C4-2B (cell line): ENCODE data around the gene CSRNP3.
"Not testable (repeated sequence)": the region's sequence is repeated elsewhere in the genome, so short reads cannot be mapped to it uniquely, and the experiment has no call there.

Experiments used
- H3K27ac ChIP-seq: fragments of 450-650 bp; 2 replicates; pipeline ENCODE4 v1.5.1; 2017
- CTCF ChIP-seq: fragments of 450-650 bp; conservative IDR thresholded peaks from 2 replicates; pipeline ENCODE4 v1.5.1; 2017; ENCODE audit warnings: mild to moderate bottlenecking
- ZFX ChIP-seq: fragments of 450-650 bp; IDR thresholded peaks from 2 replicates; pipeline ENCODE4 v1.6.1; 2017

CSRNP3 gene

GRCh38 chr2:165584126-165584654 lies 114.7 kb downstream of the CSRNP3 start:
- TF ChIP-seq CTCF, result no peak
- TF ChIP-seq ZFX, result no peak

GRCh38 chr2:165586019-165586418 lies 116.5 kb downstream of the CSRNP3 start:
- no peak overlapping the region for H3K27ac ChIP-seq
- no peak for TF ChIP-seq CTCF
- TF ChIP-seq ZFX, result no peak

More at GRCh38 chr2:165584126-165584654, 114.7 kb downstream of the CSRNP3 start:
- no peak overlapping the region for H3K27ac ChIP-seq

GRCh38 chr2:165587335-165587938 lies 117.9 kb downstream of the CSRNP3 start:
- TF ChIP-seq CTCF (no peak), ZFX (no peak)
- H3K27ac ChIP-seq, result no peak overlapping the region

- not testable (repeated sequence) for H3K27ac ChIP-seq
Observed at GRCh38 chr2:165590999-165591398, 121.5 kb downstream of the CSRNP3 start.

DNA sequence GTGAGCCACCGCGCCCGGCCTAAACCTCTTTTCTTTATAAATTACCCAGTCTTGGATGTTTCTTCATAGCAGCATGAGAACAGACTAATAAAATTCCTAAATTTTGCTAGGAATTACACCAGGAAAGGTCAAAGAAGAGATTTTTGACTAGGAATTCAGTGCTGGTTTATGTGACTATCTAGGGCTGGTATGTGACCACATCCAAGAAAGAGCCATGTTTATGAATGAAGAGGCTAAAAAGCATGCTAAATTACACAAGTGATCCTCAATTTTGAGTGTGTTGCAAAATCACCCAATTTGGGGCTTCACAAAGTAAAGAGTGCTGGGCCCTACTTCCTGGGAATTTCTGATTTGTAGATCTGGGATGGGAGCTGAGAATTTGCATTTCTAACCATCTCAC lies 123.6 kb downstream of the CSRNP3 start:
- no peak for TF ChIP-seq ZFX
- TF ChIP-seq CTCF, result no peak
- no peak overlapping the region for H3K27ac ChIP-seq

DNA sequence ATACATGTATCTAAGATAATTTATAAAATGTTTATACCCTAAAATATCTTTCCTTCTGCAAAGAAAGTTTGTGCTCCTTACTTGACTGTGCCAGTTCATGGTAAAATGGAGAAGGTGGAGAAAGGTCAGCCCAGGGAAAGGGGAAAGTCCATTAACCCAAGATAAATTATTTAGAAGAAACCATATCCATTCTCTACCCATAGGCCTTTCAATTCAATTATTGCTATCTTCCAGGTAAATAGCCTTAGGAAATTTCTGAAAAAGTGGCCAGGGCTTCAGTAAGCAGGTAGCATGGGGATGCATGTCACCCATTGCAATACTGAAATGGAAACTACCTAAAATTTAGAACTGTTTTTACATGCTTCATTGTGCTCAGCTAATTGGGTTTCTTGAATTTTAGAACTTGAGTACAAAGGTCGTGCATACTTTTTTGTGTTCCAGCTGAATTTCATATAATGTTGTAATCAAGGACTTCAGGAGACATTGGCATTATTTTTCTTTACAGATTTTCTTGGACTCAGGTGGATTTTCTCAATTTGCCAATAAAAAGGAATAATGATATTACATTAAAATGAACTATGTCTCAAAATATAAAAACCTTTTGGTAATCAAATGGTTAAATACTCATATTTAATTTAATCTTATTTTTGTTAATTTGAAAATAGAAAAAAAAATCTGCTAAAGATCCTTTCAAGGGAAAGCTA lies 124.9 kb downstream of the CSRNP3 start:
- TF ChIP-seq ZFX (no peak), CTCF (no peak)

GRCh38 chr2:165594935-165595255 lies 125.4 kb downstream of the CSRNP3 start:
- TF ChIP-seq CTCF, result no peak
- TF ChIP-seq ZFX, result no peak
- no peak overlapping the region for H3K27ac ChIP-seq

More for the DNA sequence above, 124.9 kb downstream of the CSRNP3 start:
- H3K27ac ChIP-seq, result no peak overlapping the region

DNA sequence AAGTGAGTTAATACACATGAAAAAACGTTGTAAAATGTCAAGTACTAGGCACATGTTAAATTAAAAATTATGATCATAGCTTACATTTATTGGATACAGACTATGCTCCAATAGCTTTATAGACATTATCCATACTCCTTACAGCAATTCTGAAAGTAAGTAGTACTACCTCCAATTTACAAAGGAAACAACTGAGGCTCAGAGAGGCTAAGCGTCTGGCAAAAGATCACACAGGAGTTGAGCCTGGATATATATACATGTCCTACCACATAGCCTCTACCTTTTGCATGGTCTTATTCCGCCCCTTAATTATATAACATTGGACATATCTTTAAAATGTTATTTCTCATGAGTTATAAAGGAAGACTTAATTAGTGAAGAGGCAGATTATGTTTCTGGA lies 127.3 kb downstream of the CSRNP3 start:
- H3K27ac ChIP-seq, result no peak overlapping the region
- TF ChIP-seq CTCF (no peak), ZFX (no peak)
